ENCODE data around the gene NRP2. TPM values are rescaled to one million over a fixed set of nuclear protein-coding genes. Genes with fewer than 3 reads are reported as not detected.

Gene NRP2
- total and polyA plus RNA-seq, 4 donors: 57.7 to 79.1 (median 62.4) TPM

DNA sequence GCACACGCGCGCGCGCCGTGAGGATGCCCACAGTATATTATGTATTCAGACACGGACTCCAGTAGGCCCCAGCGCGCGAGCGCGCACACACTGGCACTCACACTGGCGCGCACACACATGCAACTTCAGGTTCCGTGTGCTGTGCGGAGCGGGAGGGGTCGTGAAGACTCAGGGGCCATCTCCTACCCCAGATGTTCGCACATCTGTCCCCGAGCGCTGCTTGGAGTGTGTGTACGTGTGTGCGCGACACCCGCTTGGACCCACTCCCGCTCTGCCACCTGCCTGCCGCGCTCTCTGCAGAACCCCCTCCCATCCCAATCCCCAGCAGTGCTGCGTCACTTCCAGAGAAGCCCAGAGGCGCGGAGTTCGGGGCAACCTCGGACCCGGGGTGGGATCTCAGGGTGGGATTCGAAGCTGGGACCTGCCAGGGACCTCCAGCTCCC, 2.6 kb downstream of the NRP2 start:
- DNase-seq (ENCODE audit: low read depth in 4 of 6, low spot score in 6 of 6): peak in 2 of 6 donors; percentile 78 to 90
- H3K4me1 ChIP-seq (ENCODE audit: control insufficient read depth, insufficient read depth, low read length): peaks cover 42% of the 10 kb centered on the region
- H3K27ac ChIP-seq (ENCODE audit: low read depth, low read length): peak overlapping the region; percentile 59
- H3K4me3 ChIP-seq (ENCODE audit: low read depth, low read length): peak overlapping the region; percentile 82
- no peaks in the 10 kb centered on the region for H3K36me3 ChIP-seq (ENCODE audit: control insufficient read depth, insufficient read depth, low read length)
- no peaks in the 10 kb centered on the region for H3K9me3 ChIP-seq (ENCODE audit: control insufficient read depth, insufficient read depth, low read length)
- H3K27me3 ChIP-seq (ENCODE audit: control insufficient read depth, insufficient read depth, low read length): peaks cover 58% of the 10 kb centered on the region
- WGBS (ENCODE audit: insufficient coverage): 7% methylated on average over 33 of the region's 35 CpGs

DNA sequence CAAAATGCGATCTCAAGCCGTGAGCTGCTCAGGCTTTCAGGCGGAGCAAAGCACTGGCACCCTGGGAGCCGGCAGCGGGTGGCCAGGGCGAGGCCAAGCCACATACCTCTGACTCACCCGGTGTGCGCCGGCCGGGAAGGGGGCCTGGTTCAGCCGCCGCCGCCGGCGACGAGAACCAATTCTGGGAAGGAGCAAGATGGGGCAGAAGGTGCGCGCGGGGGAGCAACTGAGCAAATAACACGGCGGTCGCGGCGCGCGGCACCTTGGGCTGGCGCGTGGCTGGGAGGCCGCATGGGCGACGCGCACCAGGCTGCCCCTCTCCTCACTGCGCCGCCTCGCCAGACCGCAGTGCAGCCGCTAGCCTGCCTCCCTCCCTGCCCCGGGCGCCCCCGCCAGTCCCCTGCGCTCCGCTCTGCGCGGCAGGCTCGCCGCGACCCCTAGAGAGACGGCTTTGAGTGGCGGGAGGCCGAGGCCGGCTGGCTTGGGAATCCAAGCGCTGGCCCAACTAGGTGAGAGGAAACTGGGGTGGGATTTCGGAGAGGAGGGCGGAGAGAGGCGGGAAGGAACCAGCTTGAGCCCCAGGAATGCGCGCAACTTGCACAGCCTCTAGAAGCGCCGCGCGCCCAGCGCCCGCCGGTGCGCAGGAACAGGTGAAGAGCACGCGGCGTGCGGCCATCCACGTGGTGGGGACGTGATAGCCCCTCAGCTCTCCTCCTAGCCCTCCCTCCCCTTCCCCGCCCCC, 3.2 kb downstream of the NRP2 start:
- H3K4me3 ChIP-seq (ENCODE audit: low read depth, low read length): peak overlapping the region; percentile 82
- H3K4me1 ChIP-seq (ENCODE audit: control insufficient read depth, insufficient read depth, low read length): peaks cover 42% of the 10 kb centered on the region
- under 1% methylated on average over 70 of the region's 72 CpGs for WGBS (ENCODE audit: insufficient coverage)
- peak overlapping the region; percentile 59 for H3K27ac ChIP-seq (ENCODE audit: low read depth, low read length)
- H3K27me3 ChIP-seq (ENCODE audit: control insufficient read depth, insufficient read depth, low read length): peaks cover 53% of the 10 kb centered on the region
- DNase-seq (ENCODE audit: low read depth in 4 of 6, low spot score in 6 of 6): peak in 2 of 6 donors; percentile 64 to 81
- H3K36me3 ChIP-seq (ENCODE audit: control insufficient read depth, insufficient read depth, low read length): no peaks in the 10 kb centered on the region
- no peaks in the 10 kb centered on the region for H3K9me3 ChIP-seq (ENCODE audit: control insufficient read depth, insufficient read depth, low read length)

DNA sequence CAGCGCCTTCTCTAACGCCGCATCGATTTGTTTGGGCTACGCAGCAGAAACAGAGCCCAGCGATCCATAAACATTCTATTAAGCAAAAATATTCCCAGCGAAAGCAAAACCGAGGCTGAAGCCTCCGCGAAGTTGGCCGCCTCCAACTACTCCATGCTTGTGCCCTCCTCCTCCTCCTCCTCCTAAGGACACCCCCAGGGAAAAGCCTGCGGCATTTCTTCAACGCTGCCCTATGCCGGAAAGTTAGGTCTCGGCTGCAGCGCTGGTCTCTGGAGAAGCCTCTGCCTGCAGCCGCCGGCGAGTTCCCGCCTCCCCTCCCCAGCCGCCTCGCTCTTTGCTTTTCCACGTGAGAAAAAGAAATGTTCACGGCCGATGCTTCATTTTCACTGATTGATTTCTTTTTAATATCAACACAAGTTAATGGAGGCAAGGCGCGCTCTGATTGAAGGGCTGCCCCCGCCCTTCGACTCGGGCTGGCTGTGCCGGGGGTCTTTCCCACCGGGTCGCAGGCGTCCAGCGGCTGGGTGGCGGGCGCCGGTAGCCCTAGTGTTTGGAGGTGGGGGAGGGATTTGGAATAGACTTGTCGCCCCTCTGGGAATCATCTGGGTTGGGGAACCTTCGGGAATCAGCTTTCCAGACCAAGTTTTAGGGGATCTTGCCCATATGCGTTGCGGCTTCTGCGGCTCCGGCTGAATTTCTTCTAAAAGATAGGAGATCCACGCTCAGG, 3.9 kb downstream of the NRP2 start:
- peaks cover 42% of the 10 kb centered on the region for H3K4me1 ChIP-seq (ENCODE audit: control insufficient read depth, insufficient read depth, low read length)
- peak overlapping the region; percentile 36 for H3K27ac ChIP-seq (ENCODE audit: low read depth, low read length)
- H3K9me3 ChIP-seq (ENCODE audit: control insufficient read depth, insufficient read depth, low read length): no peaks in the 10 kb centered on the region
- H3K36me3 ChIP-seq (ENCODE audit: control insufficient read depth, insufficient read depth, low read length): no peaks in the 10 kb centered on the region
- H3K4me3 ChIP-seq (ENCODE audit: low read depth, low read length): peak overlapping the region; percentile 82
- under 1% methylated on average over 35 of the region's 45 CpGs for WGBS (ENCODE audit: insufficient coverage)
- DNase-seq (ENCODE audit: low read depth in 4 of 6, low spot score in 6 of 6): peak in 2 of 6 donors; percentile 57 to 68
- H3K27me3 ChIP-seq (ENCODE audit: control insufficient read depth, insufficient read depth, low read length): peaks cover 53% of the 10 kb centered on the region

DNA sequence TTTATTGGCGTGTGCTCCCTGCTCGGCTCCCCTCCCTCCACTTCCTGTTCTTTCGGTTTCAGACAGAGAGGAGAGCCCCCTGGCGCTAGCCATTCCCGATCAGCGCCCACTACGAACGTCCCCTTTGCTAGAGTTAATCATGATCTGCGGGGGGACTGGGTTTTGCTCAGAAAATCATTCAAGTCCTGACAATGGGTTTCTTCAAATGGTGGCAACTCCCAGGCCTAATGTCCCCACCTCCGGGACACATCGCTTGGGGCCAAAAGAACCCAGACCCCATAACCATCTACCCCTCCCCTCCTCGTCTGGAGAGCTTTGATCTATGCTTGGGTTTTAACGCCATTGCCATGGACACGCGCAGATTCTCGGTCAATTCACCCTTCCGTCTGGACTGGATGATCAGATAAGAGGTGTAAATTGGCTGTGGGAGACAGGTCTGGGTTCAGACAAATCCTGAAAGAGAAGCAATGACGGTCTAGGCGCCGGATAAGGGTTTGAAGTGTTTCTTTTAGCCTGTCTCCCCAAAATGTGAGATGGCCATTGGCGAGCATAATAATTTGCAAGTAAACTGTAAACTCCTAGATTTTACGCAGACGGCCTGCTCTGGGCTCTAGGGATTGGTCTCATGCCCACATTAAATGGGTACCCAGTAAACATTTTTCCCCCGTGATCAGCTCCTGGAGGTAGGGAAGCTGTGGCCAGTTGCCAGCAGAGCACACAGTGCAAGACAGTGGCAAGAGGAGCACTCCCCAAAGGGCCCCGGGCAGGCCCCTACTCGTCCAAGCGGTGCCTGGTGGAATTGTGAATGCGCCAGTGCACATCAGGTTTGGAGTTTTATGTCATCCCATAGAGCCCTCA, 4.7 kb downstream of the NRP2 start:
- peaks cover 46% of the 10 kb centered on the region for H3K27me3 ChIP-seq (ENCODE audit: control insufficient read depth, insufficient read depth, low read length)
- H3K4me1 ChIP-seq (ENCODE audit: control insufficient read depth, insufficient read depth, low read length): peaks cover 38% of the 10 kb centered on the region

DNA sequence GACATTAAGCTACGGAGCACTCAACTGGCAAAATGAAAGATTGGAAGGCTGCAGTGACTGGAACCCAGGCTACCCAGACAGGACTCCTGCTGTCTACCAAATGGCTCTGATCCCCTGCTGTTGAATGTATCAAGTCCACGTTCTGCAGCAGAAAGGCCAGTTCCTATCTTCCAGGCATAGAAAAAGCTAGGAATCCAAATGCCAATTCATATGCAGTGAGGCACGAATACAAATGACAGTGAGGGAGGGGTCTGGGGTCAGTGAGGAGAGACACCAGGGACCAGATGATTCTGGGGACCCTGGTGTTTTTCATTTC, 5.3 kb downstream of the NRP2 start:
- DNase-seq (ENCODE audit: low read depth in 4 of 6, low spot score in 6 of 6): no peak
- Histone ChIP-seq H3K4me1 (ENCODE audit: control insufficient read depth, insufficient read depth, low read length) (peaks cover 35% of the 10 kb centered on the region), H3K27ac (ENCODE audit: low read depth, low read length) (no peak overlapping the region), H3K36me3 (ENCODE audit: control insufficient read depth, insufficient read depth, low read length) (no peaks in the 10 kb centered on the region), H3K4me3 (ENCODE audit: low read depth, low read length) (peak overlapping the region; percentile 82), H3K27me3 (ENCODE audit: control insufficient read depth, insufficient read depth, low read length) (peaks cover 42% of the 10 kb centered on the region), H3K9me3 (ENCODE audit: control insufficient read depth, insufficient read depth, low read length) (no peaks in the 10 kb centered on the region)
- 51% methylated on average over 3 of the region's 3 CpGs for WGBS (ENCODE audit: insufficient coverage)

More for the DNA sequence above, 4.7 kb downstream of the NRP2 start:
- DNase-seq (ENCODE audit: low read depth in 4 of 6, low spot score in 6 of 6): peak in 2 of 6 donors; percentile 74 to 84
- WGBS (ENCODE audit: insufficient coverage): 36% methylated on average over 19 of the region's 28 CpGs
- Histone ChIP-seq H3K27ac (ENCODE audit: low read depth, low read length) (peak overlapping the region; percentile 36), H3K4me3 (ENCODE audit: low read depth, low read length) (peak overlapping the region; percentile 82), H3K9me3 (ENCODE audit: control insufficient read depth, insufficient read depth, low read length) (no peaks in the 10 kb centered on the region), H3K36me3 (ENCODE audit: control insufficient read depth, insufficient read depth, low read length) (no peaks in the 10 kb centered on the region)

DNA sequence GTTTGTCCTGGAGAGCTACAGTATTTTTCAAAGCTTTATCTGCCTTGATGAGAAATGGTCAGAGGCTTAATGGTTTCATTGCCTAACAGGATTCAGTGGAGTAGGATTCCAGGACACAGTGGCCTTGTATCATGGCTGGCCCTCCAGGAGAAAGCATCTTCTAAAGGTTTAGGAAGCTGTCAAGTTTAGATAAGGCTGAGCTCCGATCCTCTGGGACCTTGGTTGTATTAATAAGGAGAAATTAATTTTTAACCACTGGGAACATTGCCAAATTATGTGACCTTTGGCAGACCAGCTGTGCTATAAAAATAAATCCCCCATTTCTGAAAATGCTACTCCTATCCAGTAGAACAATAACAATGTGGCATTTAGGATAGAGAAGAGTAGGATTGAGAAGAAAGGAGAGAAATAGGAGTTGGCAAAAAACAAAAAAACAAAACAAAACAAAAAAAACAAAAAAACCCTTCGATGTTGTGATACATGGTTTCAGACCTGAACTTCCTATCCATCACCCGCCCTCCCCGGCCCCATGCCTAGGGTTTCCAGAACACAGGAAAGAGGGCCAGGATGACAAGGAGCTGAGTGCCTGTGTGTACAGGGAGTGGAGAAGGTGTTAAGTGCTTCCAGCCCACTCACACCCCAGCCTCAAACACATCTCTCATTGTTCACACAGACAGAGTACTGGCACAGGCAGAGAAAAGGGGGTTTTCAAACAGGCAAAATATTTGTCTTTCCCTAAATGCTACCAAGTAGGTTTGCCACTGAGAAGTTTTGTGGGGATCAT, 6.3 kb downstream of the NRP2 start:
- WGBS (ENCODE audit: insufficient coverage): no CpG with 5 or more reads among the region's 4 CpGs
- H3K27ac ChIP-seq (ENCODE audit: low read depth, low read length): no peak overlapping the region
- peaks cover 33% of the 10 kb centered on the region for H3K27me3 ChIP-seq (ENCODE audit: control insufficient read depth, insufficient read depth, low read length)

DNA sequence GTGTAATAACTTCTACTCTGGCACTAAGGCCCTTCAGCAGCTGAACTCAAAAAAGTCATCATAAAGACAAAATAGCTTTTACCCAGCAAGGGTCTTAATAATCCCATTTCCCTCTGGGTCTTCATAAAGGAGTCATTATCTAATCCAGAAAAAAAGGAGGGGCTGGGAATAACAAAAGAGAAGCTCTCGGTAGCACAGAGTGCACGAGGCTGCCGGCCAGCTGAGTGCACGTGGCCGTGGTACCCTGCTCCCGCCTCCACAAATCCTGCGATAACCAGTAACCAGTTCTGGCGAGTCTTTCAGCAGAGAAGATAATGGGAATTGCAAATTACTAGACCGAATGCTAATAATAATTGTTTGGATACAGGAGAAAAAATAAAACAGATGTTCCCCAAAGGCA, 7.5 kb downstream of the NRP2 start:
- Histone ChIP-seq H3K36me3 (ENCODE audit: control insufficient read depth, insufficient read depth, low read length) (no peaks in the 10 kb centered on the region), H3K9me3 (ENCODE audit: control insufficient read depth, insufficient read depth, low read length) (no peaks in the 10 kb centered on the region), H3K4me1 (ENCODE audit: control insufficient read depth, insufficient read depth, low read length) (peaks cover 23% of the 10 kb centered on the region), H3K27ac (ENCODE audit: low read depth, low read length) (no peak overlapping the region), H3K4me3 (ENCODE audit: low read depth, low read length) (no peak overlapping the region), H3K27me3 (ENCODE audit: control insufficient read depth, insufficient read depth, low read length) (peaks cover 21% of the 10 kb centered on the region)
- DNase-seq (ENCODE audit: low read depth in 4 of 6, low spot score in 6 of 6): no peak
- no CpG with 5 or more reads among the region's 9 CpGs for WGBS (ENCODE audit: insufficient coverage)

More for the DNA sequence above, 6.3 kb downstream of the NRP2 start:
- no peaks in the 10 kb centered on the region for H3K36me3 ChIP-seq (ENCODE audit: control insufficient read depth, insufficient read depth, low read length)
- H3K4me3 ChIP-seq (ENCODE audit: low read depth, low read length): no peak overlapping the region
- H3K9me3 ChIP-seq (ENCODE audit: control insufficient read depth, insufficient read depth, low read length): no peaks in the 10 kb centered on the region
- no peak for DNase-seq (ENCODE audit: low read depth in 4 of 6, low spot score in 6 of 6)
- H3K4me1 ChIP-seq (ENCODE audit: control insufficient read depth, insufficient read depth, low read length): peaks cover 33% of the 10 kb centered on the region

DNA sequence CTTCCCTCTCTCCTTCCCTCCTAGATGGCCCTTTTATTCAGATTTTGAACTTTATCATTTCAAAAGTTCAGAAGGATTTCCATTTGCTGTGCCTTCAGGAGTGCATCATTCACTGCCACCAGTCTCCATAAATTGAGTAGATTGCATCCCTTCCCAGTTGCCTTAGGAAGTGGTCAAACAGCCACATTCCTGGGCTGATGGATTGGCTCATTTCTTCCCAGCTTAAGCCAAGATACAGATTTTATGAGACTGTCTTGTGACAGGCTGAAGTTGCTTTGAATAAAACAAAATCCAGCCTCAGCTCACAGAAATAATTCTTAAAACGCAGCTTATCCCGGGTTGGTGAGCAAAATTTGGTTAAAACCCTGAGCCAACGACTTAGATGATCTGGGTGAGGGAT, 9.8 kb downstream of the NRP2 start:
- Histone ChIP-seq H3K4me3 (ENCODE audit: low read depth, low read length) (no peak overlapping the region), H3K27me3 (ENCODE audit: control insufficient read depth, insufficient read depth, low read length) (peaks cover 3% of the 10 kb centered on the region), H3K36me3 (ENCODE audit: control insufficient read depth, insufficient read depth, low read length) (no peaks in the 10 kb centered on the region), H3K9me3 (ENCODE audit: control insufficient read depth, insufficient read depth, low read length) (no peaks in the 10 kb centered on the region), H3K27ac (ENCODE audit: low read depth, low read length) (no peak overlapping the region), H3K4me1 (ENCODE audit: control insufficient read depth, insufficient read depth, low read length) (peaks cover 18% of the 10 kb centered on the region)
- no peak for DNase-seq (ENCODE audit: low read depth in 4 of 6, low spot score in 6 of 6)
- WGBS (ENCODE audit: insufficient coverage): no CpG with 5 or more reads among the region's 3 CpGs

DNA sequence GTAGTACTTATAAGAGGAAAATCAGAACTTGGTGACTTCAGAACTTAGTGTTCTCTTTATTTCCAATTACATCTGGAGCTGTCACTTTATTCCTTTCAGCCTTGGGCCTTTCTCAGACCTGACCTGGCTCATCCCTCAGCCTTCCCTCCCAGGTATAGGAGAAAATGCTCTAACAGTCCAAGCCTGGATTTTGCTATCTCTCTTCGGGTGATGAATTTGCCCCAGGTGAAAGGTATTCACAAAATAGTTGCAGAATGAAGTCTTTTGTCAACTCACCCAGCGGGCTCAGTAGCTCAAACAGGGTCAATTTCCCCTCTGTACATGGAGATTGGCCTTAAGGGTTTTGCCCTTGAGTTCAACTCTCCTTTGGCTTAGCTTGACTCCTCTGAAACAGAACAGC, 12.0 kb downstream of the NRP2 start:
- no peak overlapping the region for H3K27ac ChIP-seq (ENCODE audit: low read depth, low read length)

More for the DNA sequence above, 12.0 kb downstream of the NRP2 start:
- no peaks in the 10 kb centered on the region for H3K27me3 ChIP-seq (ENCODE audit: control insufficient read depth, insufficient read depth, low read length)
- peaks cover 17% of the 10 kb centered on the region for H3K4me1 ChIP-seq (ENCODE audit: control insufficient read depth, insufficient read depth, low read length)
- 90% methylated on average over 2 of the region's 2 CpGs for WGBS (ENCODE audit: insufficient coverage)
- no peaks in the 10 kb centered on the region for H3K36me3 ChIP-seq (ENCODE audit: control insufficient read depth, insufficient read depth, low read length)
- no peak overlapping the region for H3K4me3 ChIP-seq (ENCODE audit: low read depth, low read length)
- no peaks in the 10 kb centered on the region for H3K9me3 ChIP-seq (ENCODE audit: control insufficient read depth, insufficient read depth, low read length)
- DNase-seq (ENCODE audit: low read depth in 4 of 6, low spot score in 6 of 6): no peak
